Measurements from ENCODE around the gene CA11. TPM values are rescaled to one million over a fixed set of nuclear protein-coding genes. Genes with fewer than 3 reads are reported as not detected.
A peak's percentile ranks its signal among the peaks of the same experiment; 100 is the strongest.

The CA11 gene
- total and polyA plus RNA-seq, 9 of the 15 experiments (the other 6 are each of a cell fraction or from before 2014, with no cell fraction given) = 2.9 to 19.9 (median 8.3) TPM

DNA sequence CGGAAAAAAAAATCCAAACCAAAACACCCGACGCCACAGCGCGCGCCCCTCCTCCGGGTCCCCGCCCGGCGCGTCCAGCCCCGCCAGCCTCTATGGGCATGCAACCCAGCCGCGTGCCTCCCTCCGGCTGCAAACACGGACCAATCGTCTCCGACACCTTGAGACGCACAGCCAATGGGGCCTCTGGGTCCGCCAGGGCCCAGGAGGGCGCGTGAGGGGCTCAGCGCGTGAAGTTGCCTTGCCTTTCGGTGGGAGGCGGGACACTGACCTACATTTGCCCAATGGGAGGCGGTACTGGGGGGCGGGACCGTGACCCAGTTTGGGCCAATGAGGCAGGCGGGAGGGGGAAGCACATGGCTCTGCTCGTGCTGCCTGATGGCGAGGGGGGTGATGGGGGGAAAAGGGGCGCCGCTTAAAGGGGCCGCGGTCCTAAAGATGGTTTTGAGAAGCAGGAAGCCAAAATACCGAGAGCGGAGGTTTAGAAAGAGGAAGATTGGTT, 8.5 kb downstream of the CA11 start (continued):
- no peak for TF ChIP-seq TEAD4 (IDR thresholded peaks at IDR 0.05; ENCODE audit: low read length)
- peak; percentile 98 for TF ChIP-seq TEAD4 (CRISPR knock-in tag; IDR thresholded peaks at IDR 0.05; ENCODE audit: borderline replicate concordance)
- no peak for TF ChIP-seq ZZZ3 (IDR thresholded peaks at IDR 0.05)
- no peak for TF ChIP-seq GTF2F1 (IDR thresholded peaks at IDR 0.05; ENCODE audit: low read depth, low read length)
- TF ChIP-seq, protein P1, sequence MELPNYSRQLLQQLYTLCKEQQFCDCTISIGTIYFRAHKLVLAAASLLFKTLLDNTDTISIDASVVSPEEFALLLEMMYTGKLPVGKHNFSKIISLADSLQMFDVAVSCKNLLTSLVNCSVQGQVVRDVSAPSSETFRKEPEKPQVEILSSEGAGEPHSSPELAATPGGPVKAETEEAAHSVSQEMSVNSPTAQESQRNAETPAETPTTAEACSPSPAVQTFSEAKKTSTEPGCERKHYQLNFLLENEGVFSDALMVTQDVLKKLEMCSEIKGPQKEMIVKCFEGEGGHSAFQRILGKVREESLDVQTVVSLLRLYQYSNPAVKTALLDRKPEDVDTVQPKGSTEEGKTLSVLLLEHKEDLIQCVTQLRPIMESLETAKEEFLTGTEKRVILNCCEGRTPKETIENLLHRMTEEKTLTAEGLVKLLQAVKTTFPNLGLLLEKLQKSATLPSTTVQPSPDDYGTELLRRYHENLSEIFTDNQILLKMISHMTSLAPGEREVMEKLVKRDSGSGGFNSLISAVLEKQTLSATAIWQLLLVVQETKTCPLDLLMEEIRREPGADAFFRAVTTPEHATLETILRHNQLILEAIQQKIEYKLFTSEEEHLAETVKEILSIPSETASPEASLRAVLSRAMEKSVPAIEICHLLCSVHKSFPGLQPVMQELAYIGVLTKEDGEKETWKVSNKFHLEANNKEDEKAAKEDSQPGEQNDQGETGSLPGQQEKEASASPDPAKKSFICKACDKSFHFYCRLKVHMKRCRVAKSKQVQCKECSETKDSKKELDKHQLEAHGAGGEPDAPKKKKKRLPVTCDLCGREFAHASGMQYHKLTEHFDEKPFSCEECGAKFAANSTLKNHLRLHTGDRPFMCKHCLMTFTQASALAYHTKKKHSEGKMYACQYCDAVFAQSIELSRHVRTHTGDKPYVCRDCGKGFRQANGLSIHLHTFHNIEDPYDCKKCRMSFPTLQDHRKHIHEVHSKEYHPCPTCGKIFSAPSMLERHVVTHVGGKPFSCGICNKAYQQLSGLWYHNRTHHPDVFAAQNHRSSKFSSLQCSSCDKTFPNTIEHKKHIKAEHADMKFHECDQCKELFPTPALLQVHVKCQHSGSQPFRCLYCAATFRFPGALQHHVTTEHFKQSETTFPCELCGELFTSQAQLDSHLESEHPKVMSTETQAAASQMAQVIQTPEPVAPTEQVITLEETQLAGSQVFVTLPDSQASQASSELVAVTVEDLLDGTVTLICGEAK (IDR thresholded peaks at IDR 0.05) = peak; percentile 27; the same call in 1 of the 2 replicates
- TF ChIP-seq, protein P1 (CRISPR knock-in tag; IDR thresholded peaks at IDR 0.05) = peak; percentile 61; the same call in 1 of the 2 replicates
- TF ChIP-seq, protein P2, sequence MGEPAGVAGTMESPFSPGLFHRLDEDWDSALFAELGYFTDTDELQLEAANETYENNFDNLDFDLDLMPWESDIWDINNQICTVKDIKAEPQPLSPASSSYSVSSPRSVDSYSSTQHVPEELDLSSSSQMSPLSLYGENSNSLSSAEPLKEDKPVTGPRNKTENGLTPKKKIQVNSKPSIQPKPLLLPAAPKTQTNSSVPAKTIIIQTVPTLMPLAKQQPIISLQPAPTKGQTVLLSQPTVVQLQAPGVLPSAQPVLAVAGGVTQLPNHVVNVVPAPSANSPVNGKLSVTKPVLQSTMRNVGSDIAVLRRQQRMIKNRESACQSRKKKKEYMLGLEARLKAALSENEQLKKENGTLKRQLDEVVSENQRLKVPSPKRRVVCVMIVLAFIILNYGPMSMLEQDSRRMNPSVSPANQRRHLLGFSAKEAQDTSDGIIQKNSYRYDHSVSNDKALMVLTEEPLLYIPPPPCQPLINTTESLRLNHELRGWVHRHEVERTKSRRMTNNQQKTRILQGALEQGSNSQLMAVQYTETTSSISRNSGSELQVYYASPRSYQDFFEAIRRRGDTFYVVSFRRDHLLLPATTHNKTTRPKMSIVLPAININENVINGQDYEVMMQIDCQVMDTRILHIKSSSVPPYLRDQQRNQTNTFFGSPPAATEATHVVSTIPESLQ (CRISPR knock-in tag; IDR thresholded peaks at IDR 0.05) = peak; percentile 95; the same call in 1 of the 2 replicates
- peak; percentile 46 for TF ChIP-seq SMAD1 (IDR thresholded peaks at IDR 0.05; ENCODE audit: low read depth, low read length, partially characterized antibody)
- no peak for TF ChIP-seq HLTF (IDR thresholded peaks at IDR 0.05)
- no peak for TF ChIP-seq ZNF143 (CRISPR knock-in tag; IDR thresholded peaks at IDR 0.05)
- no peak for TF ChIP-seq XRCC5 (IDR thresholded peaks at IDR 0.05; ENCODE audit: low read depth, low read length)
- TF ChIP-seq, protein P3, sequence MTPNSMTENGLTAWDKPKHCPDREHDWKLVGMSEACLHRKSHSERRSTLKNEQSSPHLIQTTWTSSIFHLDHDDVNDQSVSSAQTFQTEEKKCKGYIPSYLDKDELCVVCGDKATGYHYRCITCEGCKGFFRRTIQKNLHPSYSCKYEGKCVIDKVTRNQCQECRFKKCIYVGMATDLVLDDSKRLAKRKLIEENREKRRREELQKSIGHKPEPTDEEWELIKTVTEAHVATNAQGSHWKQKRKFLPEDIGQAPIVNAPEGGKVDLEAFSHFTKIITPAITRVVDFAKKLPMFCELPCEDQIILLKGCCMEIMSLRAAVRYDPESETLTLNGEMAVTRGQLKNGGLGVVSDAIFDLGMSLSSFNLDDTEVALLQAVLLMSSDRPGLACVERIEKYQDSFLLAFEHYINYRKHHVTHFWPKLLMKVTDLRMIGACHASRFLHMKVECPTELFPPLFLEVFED (CRISPR knock-in tag; conservative IDR thresholded peaks at IDR 0.05) = no peak
- no peak for TF ChIP-seq PTTG1 (tag; IDR thresholded peaks at IDR 0.05; ENCODE audit: low read depth)
- TF ChIP-seq ZNF707 (CRISPR knock-in tag; conservative IDR thresholded peaks at IDR 0.05) = no peak
- TF ChIP-seq ZNF354B (CRISPR knock-in tag; IDR thresholded peaks at IDR 0.05) = no peak

Data from K562 (cell line).